Liver (tissue), 9 donors: Measurements from ENCODE around the gene GATC. TPM values are rescaled to one million over a fixed set of nuclear protein-coding genes. Genes with fewer than 3 reads are reported as not detected.

Source experiments
- DNase-seq: peaks from one replicate; pipeline ENCODE4 v3.0.0-alpha.2; 2017; ENCODE audit warnings: low spot score
- H3K27ac ChIP-seq, 2 donors: one replicate each; pipeline ENCODE4 v1.7.0; 2013; ENCODE audit warnings: inconsistent platforms in 2 of 2, low read length in 2 of 2, control low read depth in 1 of 2, low read depth in 1 of 2, mild to moderate bottlenecking in 1 of 2
- H3K27me3 ChIP-seq, 4 donors: one replicate each; pipeline versions ENCODE4 v1.6.1 to v1.7.0; 2013; ENCODE audit warnings: low read length in 3 of 4, inconsistent platforms in 1 of 4, mild to moderate bottlenecking in 1 of 4, moderate library complexity in 1 of 4; ENCODE audit not compliant: control insufficient read depth in 4 of 4, insufficient read depth in 4 of 4
- H3K36me3 ChIP-seq, 4 donors: one replicate each; pipeline versions ENCODE4 v1.6.1 to v1.7.0; 2013; ENCODE audit warnings: low read length in 3 of 4, mild to moderate bottlenecking in 3 of 4, low read depth in 1 of 4, moderate library complexity in 1 of 4; ENCODE audit not compliant: control insufficient read depth in 4 of 4, insufficient read depth in 3 of 4
- H3K4me1 ChIP-seq, 4 donors: one replicate each; pipeline versions ENCODE4 v1.6.1 to v1.7.0; 2013; ENCODE audit warnings: low read length in 3 of 4, mild to moderate bottlenecking in 3 of 4, moderate library complexity in 1 of 4; ENCODE audit not compliant: control insufficient read depth in 4 of 4, insufficient read depth in 4 of 4
- H3K4me3 ChIP-seq, 3 donors: one replicate each; pipeline versions ENCODE4 v1.6.1 to v1.7.0; 2013; ENCODE audit warnings: low read length in 3 of 3, control low read depth in 1 of 3, low read depth in 1 of 3, mild to moderate bottlenecking in 1 of 3
- H3K9ac ChIP-seq, 2 donors: one replicate each; pipeline ENCODE4 v1.7.0; 2013; ENCODE audit warnings: low read length in 2 of 2, mild to moderate bottlenecking in 2 of 2, moderate library complexity in 2 of 2, control low read depth in 1 of 2, low read depth in 1 of 2
- H3K9me3 ChIP-seq, 4 donors: one replicate each; pipeline versions ENCODE4 v1.6.1 to v1.7.0; 2013; ENCODE audit warnings: low read length in 3 of 4; ENCODE audit not compliant: control insufficient read depth in 4 of 4
- ATF3 ChIP-seq: IDR thresholded peaks from 2 replicates; pipeline ENCODE4 v1.6.1; 2016; ENCODE audit warnings: antibody characterized with exemption
- CTCF ChIP-seq: fragments of 150-350 bp; IDR thresholded peaks from 2 replicates; pipeline ENCODE4 v1.5.1; 2017; ENCODE audit warnings: improper control_type of control experiment, low read depth, low read length; ENCODE audit not compliant: missing input control
- EGR1 ChIP-seq, 2 donors: IDR thresholded peaks; 2 replicates each; pipeline ENCODE4 v1.6.1; 2016 to 2018; ENCODE audit warnings: antibody characterized with exemption in 2 of 2, low read depth in 2 of 2
- FOXA1 ChIP-seq: IDR thresholded peaks from 2 replicates; pipeline ENCODE4 v1.6.1; 2016; ENCODE audit warnings: antibody characterized with exemption
- FOXA2 ChIP-seq: IDR thresholded peaks from 2 replicates; pipeline ENCODE4 v1.6.1; 2016; ENCODE audit warnings: antibody characterized with exemption
- GABPA ChIP-seq, 2 donors: IDR thresholded peaks in 1 of 2; conservative IDR thresholded peaks in 1 of 2; 2 replicates each; pipeline ENCODE4 v1.6.1; 2016; ENCODE audit warnings: antibody characterized with exemption in 2 of 2, mild to moderate bottlenecking in 1 of 2, moderate library complexity in 1 of 2
- HNF4A ChIP-seq, 2 donors: conservative IDR thresholded peaks; 2 replicates each; pipeline ENCODE4 v1.6.1; 2016; ENCODE audit warnings: antibody characterized with exemption in 2 of 2, mild to moderate bottlenecking in 2 of 2
- JUND ChIP-seq, 2 donors: IDR thresholded peaks; 2 replicates each; pipeline ENCODE4 v1.6.1; 2016; ENCODE audit warnings: antibody characterized with exemption in 2 of 2
- MAX ChIP-seq: IDR thresholded peaks from 2 replicates; pipeline ENCODE4 v1.6.1; 2016; ENCODE audit warnings: antibody characterized with exemption
- NR2F2 ChIP-seq: IDR thresholded peaks from 2 replicates; pipeline ENCODE4 v1.6.1; 2016; ENCODE audit warnings: antibody characterized with exemption
- RAD21 ChIP-seq, 2 donors: IDR thresholded peaks; 2 replicates each; pipeline ENCODE4 v1.6.1; 2016; ENCODE audit warnings: antibody characterized with exemption in 2 of 2, mild to moderate bottlenecking in 2 of 2
- RXRA ChIP-seq, 2 donors: IDR thresholded peaks; 2 replicates each; pipeline ENCODE4 v1.6.1; 2017 to 2018; ENCODE audit warnings: antibody characterized with exemption in 2 of 2, mild to moderate bottlenecking in 1 of 2
- SP1 ChIP-seq: IDR thresholded peaks from 2 replicates; pipeline ENCODE4 v1.6.1; 2018; ENCODE audit warnings: antibody characterized with exemption, mild to moderate bottlenecking
- YY1 ChIP-seq: IDR thresholded peaks from 2 replicates; pipeline ENCODE4 v1.6.1; 2016; ENCODE audit warnings: antibody characterized with exemption, mild to moderate bottlenecking
- ZBTB33 ChIP-seq: IDR thresholded peaks from 2 replicates; pipeline ENCODE4 v1.6.1; 2016; ENCODE audit warnings: antibody characterized with exemption
- WGBS: extraction: QIAGEN DNeasy Blood & Tissue Kit; methylation state at CpG from one replicate; pipeline ENCODE4 v1.1.7; 2013; 5-methylcytosine and 5-hydroxymethylcytosine counted together
- polyA plus RNA-seq, 2 donors: library from polyadenylated mRNA; stranded (reverse) in 1 of 2; unstranded in 1 of 2; fragments of 200-250 nt in 1 of 2; fragments of >200 nt in 1 of 2; fragmentation: Nextera tagmentation in 1 of 2; extraction: Ambion mirVana in 1 of 2; gene quantifications; one replicate each; pipeline versions ENCODE4 v1.2.1 to v1.2.3, GENCODE V29; 2013 to 2015
- total RNA-seq, 2 donors: library from RNA; depleted of rRNA; stranded (reverse); fragments of >200 nt; gene quantifications; one replicate each; pipeline ENCODE4 v1.2.3, GENCODE V29; 2014
- donor health status: healthy.
- donor health status: healthy.
- donor health status: healthy.
- donor health status: healthy.
- donor health status: healthy.

The GATC gene
- total and polyA plus RNA-seq, 4 donors: 8.9 to 15.5 (median 13.3) TPM

- H3K27ac ChIP-seq: no peak overlapping the region
- H3K4me1 ChIP-seq: peaks cover 0 to 11% (median 5%) of the 10 kb centered on the region in 4 donors
- no peak overlapping the region for H3K9ac ChIP-seq
- no peak for TF ChIP-seq NR2F2
- no peak for TF ChIP-seq HNF4A (conservative IDR thresholded peaks at IDR 0.05)
- no peak for TF ChIP-seq GABPA (IDR thresholded peaks at IDR 0.05 in 1 of 2, conservative IDR thresholded peaks at IDR 0.05 in 1 of 2)
- TF ChIP-seq SP1: no peak
- TF ChIP-seq EGR1 (IDR thresholded peaks at IDR 0.05; ENCODE audit: low read depth in 2 of 2): no peak
- no peak for TF ChIP-seq MAX
- TF ChIP-seq FOXA1: no peak
- no peak for TF ChIP-seq JUND (IDR thresholded peaks at IDR 0.05)
- TF ChIP-seq YY1: no peak
- TF ChIP-seq RXRA (IDR thresholded peaks at IDR 0.05): no peak
- no peaks in the 10 kb centered on the region for H3K9me3 ChIP-seq
- DNase-seq: no peak
- H3K27me3 ChIP-seq: no peaks in the 10 kb centered on the region
- H3K4me3 ChIP-seq: peak overlapping the region in 1 of 3 donors; percentile 4
- WGBS: 30% methylated on average over 33 of the region's 33 CpGs
- H3K36me3 ChIP-seq: no peaks in the 10 kb centered on the region
These were observed 48.3 kb upstream of the GATC start for GRCh38 chr12:120397824-120398540.

DNA sequence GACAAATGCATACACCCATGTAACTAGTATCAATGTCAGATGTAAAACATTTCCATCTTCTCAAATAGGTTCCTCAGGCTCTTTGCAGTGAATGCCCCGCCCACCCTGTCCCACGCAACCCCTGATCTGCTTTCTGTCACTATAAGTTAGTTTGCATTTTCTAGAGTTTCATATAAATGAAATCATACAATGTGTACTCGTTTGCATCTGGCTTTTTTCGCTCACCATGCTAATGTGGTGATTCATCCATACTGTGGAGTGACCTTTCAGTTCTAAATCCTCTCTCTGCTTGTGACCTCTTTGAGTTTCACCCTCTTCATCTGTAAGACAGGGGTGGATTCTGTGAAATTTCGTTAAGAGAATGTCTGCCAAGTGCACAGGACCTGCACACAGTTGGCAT is 46.7 kb upstream of the GATC start:
- WGBS: 83% methylated on average over 5 of the region's 5 CpGs
- H3K4me3 ChIP-seq: no peak overlapping the region
- no peak overlapping the region for H3K27ac ChIP-seq
- H3K9me3 ChIP-seq: no peaks in the 10 kb centered on the region
- H3K9ac ChIP-seq: no peak overlapping the region
- no peaks in the 10 kb centered on the region for H3K36me3 ChIP-seq
- H3K27me3 ChIP-seq: no peaks in the 10 kb centered on the region
- no peak for DNase-seq
- H3K4me1 ChIP-seq: peaks cover 0 to 11% (median 5%) of the 10 kb centered on the region in 4 donors
- TF ChIP-seq ZBTB33 (no peak), MAX (no peak), JUND (IDR thresholded peaks at IDR 0.05) (no peak), CTCF (no peak), EGR1 (IDR thresholded peaks at IDR 0.05; ENCODE audit: low read depth in 2 of 2) (no peak), NR2F2 (no peak)

- H3K9ac ChIP-seq: no peak overlapping the region
- H3K9me3 ChIP-seq: no peaks in the 10 kb centered on the region
- H3K4me3 ChIP-seq: no peak overlapping the region
- TF ChIP-seq ATF3 (no peak), RAD21 (IDR thresholded peaks at IDR 0.05) (no peak), HNF4A (conservative IDR thresholded peaks at IDR 0.05) (no peak), MAX (no peak), YY1 (no peak), NR2F2 (no peak), FOXA2 (no peak), JUND (IDR thresholded peaks at IDR 0.05) (no peak), SP1 (no peak)
- no peaks in the 10 kb centered on the region for H3K36me3 ChIP-seq
- 58% methylated on average over 13 of the region's 13 CpGs for WGBS
- no peak for DNase-seq
- peaks cover 0 to 11% (median 5%) of the 10 kb centered on the region in 4 donors for H3K4me1 ChIP-seq
- no peak overlapping the region for H3K27ac ChIP-seq
- no peaks in the 10 kb centered on the region for H3K27me3 ChIP-seq
These were observed 44.0 kb upstream of the GATC start for GRCh38 chr12:120402217-120402616.
